ENCODE results near the gene POLR2F.

POLR2F gene

GRCh38 chr22:37917874-37918548 is 35.5 kb upstream of the POLR2F start:
- peaks cover 5 to 19% (median 9%) of the 10 kb centered on the region in 4 experiments for H3K4me1 ChIP-seq (ENCODE audit: control extremely low read depth in 1 of 4, control insufficient read depth in 4 of 4, insufficient read depth in 4 of 4, low read length in 3 of 4)
- CTCF ChIA-PET = interaction anchor here (1.5 kb wide), 1 partner anchor 19 kb away, joined by 4 read pairs; no protein-coding TSS in a partner anchor
- H3K27me3 ChIP-seq (replicated peaks in 2 of 5; ENCODE audit: control insufficient read depth in 4 of 5, insufficient read depth in 5 of 5, low read length in 4 of 5) = no peaks in the 10 kb centered on the region
- peaks cover 10 to 48% (median 35%) of the 10 kb centered on the region in 4 experiments for H3K36me3 ChIP-seq (ENCODE audit: control insufficient read depth in 4 of 4, insufficient read depth in 4 of 4, low read length in 3 of 4)
- 100% methylated on average over 2 of the region's 4 CpGs for WGBS (ENCODE audit: insufficient coverage)
- H3K4me3 ChIP-seq (ENCODE audit: control insufficient read depth in 1 of 7, extremely low read depth in 1 of 7, insufficient read depth in 4 of 7, low read depth in 2 of 7, low read length in 6 of 7) = no peak overlapping the region
- no peak for DNase-seq
- POLR2A ChIA-PET = no interaction called here
- H3K27ac ChIP-seq (ENCODE audit: insufficient read depth in 1 of 2, low read depth in 1 of 2, low read length in 2 of 2, poor library complexity in 1 of 2, severe bottlenecking in 2 of 2) = no peak overlapping the region
- no peaks in the 10 kb centered on the region for H3K9me3 ChIP-seq (ENCODE audit: control extremely low read depth in 1 of 5, control insufficient read depth in 4 of 5, insufficient read depth in 2 of 5, low read depth in 1 of 5, low read length in 4 of 5)

- no peak overlapping the region for H3K27ac ChIP-seq (ENCODE audit: insufficient read depth in 1 of 2, low read depth in 1 of 2, low read length in 2 of 2, poor library complexity in 1 of 2, severe bottlenecking in 2 of 2)
- DNase-seq = peak in 1 of 3 donors; percentile 18
- H3K36me3 ChIP-seq (ENCODE audit: control insufficient read depth in 4 of 4, insufficient read depth in 4 of 4, low read length in 3 of 4) = peaks cover 6 to 45% (median 34%) of the 10 kb centered on the region in 4 experiments
- H3K9me3 ChIP-seq (ENCODE audit: control extremely low read depth in 1 of 5, control insufficient read depth in 4 of 5, insufficient read depth in 2 of 5, low read depth in 1 of 5, low read length in 4 of 5) = no peaks in the 10 kb centered on the region
- peaks cover 5 to 19% (median 9%) of the 10 kb centered on the region in 4 experiments for H3K4me1 ChIP-seq (ENCODE audit: control extremely low read depth in 1 of 4, control insufficient read depth in 4 of 4, insufficient read depth in 4 of 4, low read length in 3 of 4)
- POLR2A ChIA-PET = no interaction called here
- CTCF ChIA-PET = no interaction called here
- H3K27me3 ChIP-seq (replicated peaks in 2 of 5; ENCODE audit: control insufficient read depth in 4 of 5, insufficient read depth in 5 of 5, low read length in 4 of 5) = no peaks in the 10 kb centered on the region
- no peak overlapping the region for H3K4me3 ChIP-seq (ENCODE audit: control insufficient read depth in 1 of 7, extremely low read depth in 1 of 7, insufficient read depth in 4 of 7, low read depth in 2 of 7, low read length in 6 of 7)
- WGBS (ENCODE audit: insufficient coverage) = 94% methylated on average over 19 of the region's 25 CpGs
These were observed 34.8 kb upstream of the POLR2F start for GRCh38 chr22:37918580-37919270.

- Histone ChIP-seq H3K4me3 (ENCODE audit: control insufficient read depth in 1 of 7, extremely low read depth in 1 of 7, insufficient read depth in 4 of 7, low read depth in 2 of 7, low read length in 6 of 7) (peak overlapping the region in 4 of 7 experiments; percentile 2 to 71 (median 59)), H3K9me3 (ENCODE audit: control extremely low read depth in 1 of 5, control insufficient read depth in 4 of 5, insufficient read depth in 2 of 5, low read depth in 1 of 5, low read length in 4 of 5) (no peaks in the 10 kb centered on the region), H3K27me3 (replicated peaks in 2 of 5; ENCODE audit: control insufficient read depth in 4 of 5, insufficient read depth in 5 of 5, low read length in 4 of 5) (no peaks in the 10 kb centered on the region), H3K36me3 (ENCODE audit: control insufficient read depth in 4 of 4, insufficient read depth in 4 of 4, low read length in 3 of 4) (peaks cover 6 to 55% (median 36%) of the 10 kb centered on the region in 4 experiments), H3K27ac (ENCODE audit: insufficient read depth in 1 of 2, low read depth in 1 of 2, low read length in 2 of 2, poor library complexity in 1 of 2, severe bottlenecking in 2 of 2) (peak overlapping the region; percentile 58 to 76), H3K4me1 (ENCODE audit: control extremely low read depth in 1 of 4, control insufficient read depth in 4 of 4, insufficient read depth in 4 of 4, low read length in 3 of 4) (peaks cover 5 to 19% (median 9%) of the 10 kb centered on the region in 4 experiments)
- POLR2A ChIA-PET = no interaction called here
- CTCF ChIA-PET = interaction anchor here (0.6 to 1.9 kb wide), 3 partner anchors 10 to 488 kb away, joined by 4 to 5 read pairs (median 4); no protein-coding TSS in a partner anchor
- 5% methylated on average over 4 of the region's 5 CpGs for WGBS (ENCODE audit: insufficient coverage)
- peak; percentile 31 to 79 (median 72) for DNase-seq
These were observed 33.4 kb upstream of the POLR2F start for GRCh38 chr22:37920126-37920525.

GRCh38 chr22:37922191-37922590 is 31.3 kb upstream of the POLR2F start:
- WGBS (ENCODE audit: insufficient coverage) = 96% methylated on average over 8 of the region's 11 CpGs
- Histone ChIP-seq H3K4me1 (ENCODE audit: control extremely low read depth in 1 of 4, control insufficient read depth in 4 of 4, insufficient read depth in 4 of 4, low read length in 3 of 4) (peaks cover 5 to 19% (median 9%) of the 10 kb centered on the region in 4 experiments), H3K9me3 (ENCODE audit: control extremely low read depth in 1 of 5, control insufficient read depth in 4 of 5, insufficient read depth in 2 of 5, low read depth in 1 of 5, low read length in 4 of 5) (no peaks in the 10 kb centered on the region), H3K27ac (ENCODE audit: insufficient read depth in 1 of 2, low read depth in 1 of 2, low read length in 2 of 2, poor library complexity in 1 of 2, severe bottlenecking in 2 of 2) (no peak overlapping the region), H3K36me3 (ENCODE audit: control insufficient read depth in 4 of 4, insufficient read depth in 4 of 4, low read length in 3 of 4) (peaks cover 4 to 62% (median 40%) of the 10 kb centered on the region in 4 experiments), H3K27me3 (replicated peaks in 2 of 5; ENCODE audit: control insufficient read depth in 4 of 5, insufficient read depth in 5 of 5, low read length in 4 of 5) (no peaks in the 10 kb centered on the region), H3K4me3 (ENCODE audit: control insufficient read depth in 1 of 7, extremely low read depth in 1 of 7, insufficient read depth in 4 of 7, low read depth in 2 of 7, low read length in 6 of 7) (no peak overlapping the region)
- POLR2A ChIA-PET = no interaction called here
- peak in 2 of 3 donors; percentile 61 to 81 for DNase-seq
- CTCF ChIA-PET = no interaction called here

GRCh38 chr22:37923927-37924326 is 29.6 kb upstream of the POLR2F start:
- 96% methylated on average over 4 of the region's 4 CpGs for WGBS (ENCODE audit: insufficient coverage)
- Histone ChIP-seq H3K9me3 (ENCODE audit: control extremely low read depth in 1 of 5, control insufficient read depth in 4 of 5, insufficient read depth in 2 of 5, low read depth in 1 of 5, low read length in 4 of 5) (no peaks in the 10 kb centered on the region), H3K4me3 (ENCODE audit: control insufficient read depth in 1 of 7, extremely low read depth in 1 of 7, insufficient read depth in 4 of 7, low read depth in 2 of 7, low read length in 6 of 7) (no peak overlapping the region), H3K4me1 (ENCODE audit: control extremely low read depth in 1 of 4, control insufficient read depth in 4 of 4, insufficient read depth in 4 of 4, low read length in 3 of 4) (peaks cover 5 to 11% (median 7%) of the 10 kb centered on the region in 4 experiments), H3K27me3 (replicated peaks in 2 of 5; ENCODE audit: control insufficient read depth in 4 of 5, insufficient read depth in 5 of 5, low read length in 4 of 5) (no peaks in the 10 kb centered on the region), H3K27ac (ENCODE audit: insufficient read depth in 1 of 2, low read depth in 1 of 2, low read length in 2 of 2, poor library complexity in 1 of 2, severe bottlenecking in 2 of 2) (no peak overlapping the region), H3K36me3 (ENCODE audit: control insufficient read depth in 4 of 4, insufficient read depth in 4 of 4, low read length in 3 of 4) (peaks cover 6 to 54% (median 37%) of the 10 kb centered on the region in 4 experiments)
- ChIA-PET CTCF (interaction anchor here (1.0 to 1.6 kb wide), 4 partner anchors 9 to 60 kb away, joined by 3 to 9 read pairs (median 4); partner anchors contain the start of gene MICALL1), POLR2A (no interaction called here)
- no peak for DNase-seq

- H3K4me1 ChIP-seq (ENCODE audit: control extremely low read depth in 1 of 4, control insufficient read depth in 4 of 4, insufficient read depth in 4 of 4, low read length in 3 of 4) = peaks cover 5 to 11% (median 7%) of the 10 kb centered on the region in 4 experiments
- H3K4me3 ChIP-seq (ENCODE audit: control insufficient read depth in 1 of 7, extremely low read depth in 1 of 7, insufficient read depth in 4 of 7, low read depth in 2 of 7, low read length in 6 of 7) = no peak overlapping the region
- peaks cover 6 to 55% (median 40%) of the 10 kb centered on the region in 4 experiments for H3K36me3 ChIP-seq (ENCODE audit: control insufficient read depth in 4 of 4, insufficient read depth in 4 of 4, low read length in 3 of 4)
- POLR2A ChIA-PET = no interaction called here
- WGBS (ENCODE audit: insufficient coverage) = 93% methylated on average over 12 of the region's 18 CpGs
- H3K27ac ChIP-seq (ENCODE audit: insufficient read depth in 1 of 2, low read depth in 1 of 2, low read length in 2 of 2, poor library complexity in 1 of 2, severe bottlenecking in 2 of 2) = no peak overlapping the region
- CTCF ChIA-PET = interaction anchor here (1.4 to 1.6 kb wide), 3 partner anchors 9 to 61 kb away, joined by 3 to 9 read pairs (median 4); partner anchors contain the start of gene MICALL1
- H3K9me3 ChIP-seq (ENCODE audit: control extremely low read depth in 1 of 5, control insufficient read depth in 4 of 5, insufficient read depth in 2 of 5, low read depth in 1 of 5, low read length in 4 of 5) = no peaks in the 10 kb centered on the region
- DNase-seq = no peak
- H3K27me3 ChIP-seq (replicated peaks in 2 of 5; ENCODE audit: control insufficient read depth in 4 of 5, insufficient read depth in 5 of 5, low read length in 4 of 5) = no peaks in the 10 kb centered on the region
These were observed 29.0 kb upstream of the POLR2F start for GRCh38 chr22:37924386-37925065.
